BJ (cell line): ENCODE results near the gene LRRC75B. TPM values are rescaled to one million over a fixed set of nuclear protein-coding genes. Genes with fewer than 3 reads are reported as not detected.

ENCODE experiments used
- CTCF ChIA-PET: fragments of 350-600 bp; formaldehyde crosslinking; extraction: SDS; loops from one replicate; lab custom pipeline; 2021; ENCODE audit warnings: antibody characterized with exemption, inconsistent platforms; lab: Yijun Ruan, JAX
- POLR2A ChIA-PET: fragments of 300-600 bp; sonication (Branson Sonifier 250); formaldehyde crosslinking; extraction: SDS; loops from one replicate; lab custom pipeline; 2021; ENCODE audit warnings: antibody characterized with exemption; lab: Charles Lee
- DNase-seq: peaks from one replicate; pipeline ENCODE4 v3.0.0-alpha.2; 2011; ENCODE audit warnings: low read depth
- H3K27me3 ChIP-seq: 2 replicates; pipeline ENCODE4 v1.6.0; 2011; ENCODE audit warnings: low read length; ENCODE audit not compliant: control insufficient read depth, insufficient read depth
- H3K36me3 ChIP-seq: 2 replicates; pipeline ENCODE4 v1.5.1; 2011; ENCODE audit warnings: low read length; ENCODE audit not compliant: control insufficient read depth, insufficient read depth
- H3K4me3 ChIP-seq: 2 replicates; pipeline ENCODE4 v1.5.1; 2011; ENCODE audit warnings: low read depth, mild to moderate bottlenecking, control low read depth, low read length
- polyA plus RNA-seq: library from polyadenylated mRNA; depleted of rRNA; stranded (reverse); fragments of >200 nt; gene quantifications from 2 replicates; pipeline ENCODE4 v1.2.3, GENCODE V29; 2011
- TF ChIP-seq, protein P1 (sequence below): IDR thresholded peaks from 2 replicates; pipeline ENCODE4 v1.5.1; 2011; ENCODE audit warnings: low read depth, mild to moderate bottlenecking, control low read depth, inconsistent platforms, low read length, moderate library complexity; ENCODE audit not compliant: insufficient read depth

Gene LRRC75B
- polyA plus RNA-seq, 1 experiment = 6.5 TPM

DNA sequence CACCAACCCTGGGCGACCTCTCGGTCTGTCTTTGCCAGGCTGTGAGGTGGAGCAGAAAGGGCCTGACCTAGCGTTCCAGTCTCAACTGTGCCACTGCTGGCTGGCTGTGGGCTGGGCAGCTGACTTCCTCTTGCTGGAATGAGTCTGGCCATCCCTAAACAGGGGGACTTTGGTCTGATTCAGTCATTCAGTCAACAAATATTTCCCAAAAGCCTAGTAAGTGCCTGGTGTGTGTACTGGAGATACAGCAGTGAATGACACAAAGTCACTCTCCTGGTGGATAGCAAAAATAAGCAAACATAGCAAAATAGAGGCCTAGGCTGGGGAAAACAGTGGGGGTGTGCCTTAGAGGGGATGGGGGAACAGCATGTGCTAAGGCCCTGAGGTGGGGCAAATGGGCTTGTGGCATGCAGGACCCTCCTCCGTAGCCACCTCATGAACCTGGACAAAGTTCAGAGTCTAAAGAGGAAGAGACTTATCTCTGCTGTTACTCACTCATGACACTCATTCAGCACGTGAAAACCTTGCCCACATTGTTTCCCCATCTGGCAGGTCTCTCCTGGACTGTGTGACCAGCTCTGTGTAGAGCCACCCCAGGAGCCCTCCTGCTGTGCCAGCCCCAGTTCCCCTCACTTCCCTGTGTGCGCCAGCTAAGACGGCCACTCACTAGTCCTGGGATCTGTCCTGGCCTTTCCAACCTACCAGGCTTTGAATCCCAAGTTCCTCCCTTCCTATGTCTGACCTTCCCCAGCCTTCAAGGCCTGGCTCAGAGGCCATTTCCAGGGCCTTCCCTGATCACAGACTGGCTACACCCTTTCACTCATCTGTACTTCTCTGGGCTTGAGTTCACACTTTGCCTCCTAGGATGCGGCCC is 42.6 kb downstream of the LRRC75B start:
- Histone ChIP-seq H3K36me3 (peaks cover 27% of the 10 kb centered on the region), H3K4me3 (no peak overlapping the region), H3K27me3 (no peaks in the 10 kb centered on the region)
- TF ChIP-seq, protein P1, sequence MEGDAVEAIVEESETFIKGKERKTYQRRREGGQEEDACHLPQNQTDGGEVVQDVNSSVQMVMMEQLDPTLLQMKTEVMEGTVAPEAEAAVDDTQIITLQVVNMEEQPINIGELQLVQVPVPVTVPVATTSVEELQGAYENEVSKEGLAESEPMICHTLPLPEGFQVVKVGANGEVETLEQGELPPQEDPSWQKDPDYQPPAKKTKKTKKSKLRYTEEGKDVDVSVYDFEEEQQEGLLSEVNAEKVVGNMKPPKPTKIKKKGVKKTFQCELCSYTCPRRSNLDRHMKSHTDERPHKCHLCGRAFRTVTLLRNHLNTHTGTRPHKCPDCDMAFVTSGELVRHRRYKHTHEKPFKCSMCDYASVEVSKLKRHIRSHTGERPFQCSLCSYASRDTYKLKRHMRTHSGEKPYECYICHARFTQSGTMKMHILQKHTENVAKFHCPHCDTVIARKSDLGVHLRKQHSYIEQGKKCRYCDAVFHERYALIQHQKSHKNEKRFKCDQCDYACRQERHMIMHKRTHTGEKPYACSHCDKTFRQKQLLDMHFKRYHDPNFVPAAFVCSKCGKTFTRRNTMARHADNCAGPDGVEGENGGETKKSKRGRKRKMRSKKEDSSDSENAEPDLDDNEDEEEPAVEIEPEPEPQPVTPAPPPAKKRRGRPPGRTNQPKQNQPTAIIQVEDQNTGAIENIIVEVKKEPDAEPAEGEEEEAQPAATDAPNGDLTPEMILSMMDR = no peak
- CTCF ChIA-PET = no interaction called here
- no peak for DNase-seq
- POLR2A ChIA-PET = no interaction called here

DNA sequence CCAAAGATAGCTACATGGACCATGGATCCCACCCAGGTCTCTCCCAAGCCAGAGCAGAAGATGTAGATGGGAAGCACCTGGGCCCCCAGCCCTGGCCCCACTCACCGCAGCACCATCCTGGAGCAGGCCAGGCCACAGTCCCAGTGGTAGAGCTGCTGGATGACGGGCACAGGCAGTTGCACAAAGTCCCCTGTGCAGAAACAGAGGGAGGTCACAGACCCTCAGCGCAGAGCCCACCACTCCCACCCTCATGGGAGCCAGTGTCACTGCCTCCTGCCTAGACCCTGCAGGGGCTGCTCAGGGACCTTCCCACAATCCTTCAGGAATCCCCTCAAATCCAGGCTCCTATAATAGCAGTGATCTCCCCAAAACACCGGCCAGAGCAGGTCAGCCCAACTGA is 44.1 kb downstream of the LRRC75B start:
- ChIA-PET CTCF (interaction anchor here (2.1 kb wide), 1 partner anchor 23 kb away, joined by 8 read pairs; no protein-coding TSS in a partner anchor), POLR2A (no interaction called here)
- TF ChIP-seq, protein P1 = no peak
- DNase-seq = no peak
- Histone ChIP-seq H3K4me3 (no peak overlapping the region), H3K36me3 (peaks cover 35% of the 10 kb centered on the region), H3K27me3 (no peaks in the 10 kb centered on the region)

GRCh38 chr22:24543679-24544243 is 49.1 kb downstream of the LRRC75B start:
- no peak overlapping the region for H3K4me3 ChIP-seq
- TF ChIP-seq, protein P1 = no peak
- ChIA-PET POLR2A (no interaction called here), CTCF (no interaction called here)
- peaks cover 62% of the 10 kb centered on the region for H3K36me3 ChIP-seq
- DNase-seq = no peak
- H3K27me3 ChIP-seq = no peaks in the 10 kb centered on the region

DNA sequence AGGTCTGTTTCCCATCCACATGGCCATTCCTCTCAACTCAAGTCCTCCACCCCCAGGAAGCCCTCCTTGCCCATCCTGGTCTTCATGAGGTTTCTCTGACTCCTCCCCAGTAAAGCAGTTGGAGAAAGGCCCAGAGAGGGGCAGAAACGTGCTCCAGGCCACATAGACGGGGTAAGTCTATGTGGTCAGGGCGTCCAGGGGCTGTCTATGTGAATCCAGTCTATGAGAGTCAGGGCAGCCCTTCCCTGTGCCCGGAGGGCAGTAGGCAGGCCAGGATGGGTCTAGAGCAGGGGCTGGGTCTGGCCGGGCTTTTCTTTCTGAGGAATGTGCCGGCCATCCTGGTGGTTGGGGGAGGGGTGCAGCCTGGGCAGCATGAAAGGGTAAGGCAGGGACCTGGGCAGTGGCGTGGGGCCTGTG is 49.7 kb downstream of the LRRC75B start:
- H3K4me3 ChIP-seq = no peak overlapping the region
- peaks cover 57% of the 10 kb centered on the region for H3K36me3 ChIP-seq
- no peak for DNase-seq
- ChIA-PET CTCF (no interaction called here), POLR2A (no interaction called here)
- H3K27me3 ChIP-seq = no peaks in the 10 kb centered on the region
- TF ChIP-seq, protein P1 = no peak

DNA sequence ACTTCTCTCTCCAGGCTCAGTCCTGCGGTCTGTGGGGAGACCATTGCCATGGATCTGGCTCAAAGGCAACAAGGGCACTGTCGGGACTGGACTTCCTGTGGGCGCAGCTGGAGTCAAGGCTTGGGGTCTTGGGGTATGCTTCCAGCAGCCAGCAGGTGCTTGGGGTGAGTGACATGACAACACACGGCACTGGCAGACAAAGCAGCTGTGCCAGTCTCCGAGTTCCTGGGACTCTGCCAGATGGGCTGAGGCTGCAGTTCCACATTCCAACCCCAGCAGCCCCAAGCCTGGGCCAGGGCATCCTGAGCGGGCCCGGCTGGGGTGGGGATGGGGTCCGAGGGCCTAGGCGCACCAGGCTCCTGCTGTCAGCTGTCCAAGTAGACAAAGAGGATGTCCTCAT is 50.2 kb downstream of the LRRC75B start:
- no peak for DNase-seq
- ChIA-PET CTCF (no interaction called here), POLR2A (no interaction called here)
- no peaks in the 10 kb centered on the region for H3K27me3 ChIP-seq
- H3K4me3 ChIP-seq = no peak overlapping the region
- H3K36me3 ChIP-seq = peaks cover 51% of the 10 kb centered on the region
- TF ChIP-seq, protein P1 = no peak
